G401.6 (cell line): ENCODE measurements around the gene IL17C.

Experiments
- FAIRE-seq: peaks from 2 replicates; lab custom pipeline; 2012; peaks lifted over from hg19 to GRCh38; lab: Jason Lieb, UNC

The IL17C gene

GRCh38 chr16:88686062-88686438, 47.7 kb downstream of the IL17C start:
- FAIRE-seq: no peak

DNA sequence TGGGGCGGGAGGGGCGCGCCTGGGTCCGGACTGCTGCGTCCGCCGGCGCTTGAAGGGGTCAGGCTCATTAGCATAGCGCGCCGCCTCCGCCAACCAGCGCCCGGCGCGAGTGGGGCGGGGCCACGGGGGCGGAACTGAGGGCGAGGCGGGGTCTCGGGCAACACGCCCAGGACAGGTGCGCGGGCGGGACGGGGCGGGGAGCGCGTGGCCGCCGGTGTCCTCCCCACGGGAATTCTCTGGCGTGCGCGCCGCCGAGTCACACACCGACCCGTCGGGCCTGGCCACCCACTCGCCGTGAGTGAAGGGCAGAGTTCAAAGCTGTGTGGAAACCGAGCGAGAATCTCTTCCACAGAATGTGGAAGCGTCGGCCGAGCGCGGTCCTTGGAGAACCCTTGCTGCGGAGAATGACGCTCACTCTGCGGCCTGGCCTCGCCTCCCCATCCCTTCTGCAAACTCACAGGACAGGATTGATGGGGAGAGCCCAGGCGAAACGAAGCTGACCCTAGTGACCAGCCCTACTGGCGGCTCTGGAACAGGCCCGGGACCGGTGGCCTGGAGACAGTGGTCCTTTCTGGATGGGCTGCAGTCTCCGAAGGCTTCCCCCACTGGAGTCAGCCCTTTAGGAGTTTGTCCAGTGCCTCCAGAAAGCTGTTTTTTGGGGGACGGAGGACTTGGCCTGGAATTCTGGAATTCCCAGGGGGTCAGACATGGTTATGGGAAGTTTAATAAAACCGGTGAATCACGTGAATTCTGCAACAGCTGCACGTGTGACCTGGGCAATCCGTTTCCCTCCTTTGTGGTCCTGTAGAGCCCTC, 48.3 kb downstream of the IL17C start, which contains the start of gene SNAI3:
SNAI3 (minus strand) TSS at position 69 of the 815 bp plus-strand sequence. CDS start 101 bp downstream, outside the sequence.
- FAIRE-seq: no peak

- FAIRE-seq: no peak
Measured at GRCh38 chr16:88687254-88687576, 48.8 kb downstream of the IL17C start.

DNA sequence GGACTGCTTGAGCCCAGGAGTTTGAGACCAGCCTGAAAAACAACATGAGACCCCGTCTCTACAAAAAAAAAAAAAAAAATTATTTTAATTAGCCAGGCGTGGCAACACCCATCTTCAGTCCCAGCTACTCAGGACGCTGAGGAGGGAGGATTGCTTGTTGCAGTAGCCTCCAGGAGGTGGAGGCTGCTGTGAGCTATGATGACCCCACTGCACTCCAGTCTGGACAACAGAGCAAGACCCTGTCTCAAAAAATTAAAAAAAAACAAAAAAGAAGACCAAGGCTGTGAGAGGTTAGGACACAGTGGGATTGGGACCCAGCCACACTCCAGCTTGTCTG, 49.3 kb downstream of the IL17C start:
- no peak for FAIRE-seq

- FAIRE-seq: no peak
Measured at GRCh38 chr16:88688013-88688778, 49.8 kb downstream of the IL17C start.
